Activated naive CD4-positive, alpha-beta T cell (primary cell): ENCODE data around the gene NDOR1.
A peak's percentile ranks its signal among the peaks of the same experiment; 100 is the strongest.

ENCODE experiments used
- DNase-seq, 4 experiments: peaks; one replicate each; lab custom pipeline; 2025; lab: John Stamatoyannopoulos, UW

Gene NDOR1

DNA sequence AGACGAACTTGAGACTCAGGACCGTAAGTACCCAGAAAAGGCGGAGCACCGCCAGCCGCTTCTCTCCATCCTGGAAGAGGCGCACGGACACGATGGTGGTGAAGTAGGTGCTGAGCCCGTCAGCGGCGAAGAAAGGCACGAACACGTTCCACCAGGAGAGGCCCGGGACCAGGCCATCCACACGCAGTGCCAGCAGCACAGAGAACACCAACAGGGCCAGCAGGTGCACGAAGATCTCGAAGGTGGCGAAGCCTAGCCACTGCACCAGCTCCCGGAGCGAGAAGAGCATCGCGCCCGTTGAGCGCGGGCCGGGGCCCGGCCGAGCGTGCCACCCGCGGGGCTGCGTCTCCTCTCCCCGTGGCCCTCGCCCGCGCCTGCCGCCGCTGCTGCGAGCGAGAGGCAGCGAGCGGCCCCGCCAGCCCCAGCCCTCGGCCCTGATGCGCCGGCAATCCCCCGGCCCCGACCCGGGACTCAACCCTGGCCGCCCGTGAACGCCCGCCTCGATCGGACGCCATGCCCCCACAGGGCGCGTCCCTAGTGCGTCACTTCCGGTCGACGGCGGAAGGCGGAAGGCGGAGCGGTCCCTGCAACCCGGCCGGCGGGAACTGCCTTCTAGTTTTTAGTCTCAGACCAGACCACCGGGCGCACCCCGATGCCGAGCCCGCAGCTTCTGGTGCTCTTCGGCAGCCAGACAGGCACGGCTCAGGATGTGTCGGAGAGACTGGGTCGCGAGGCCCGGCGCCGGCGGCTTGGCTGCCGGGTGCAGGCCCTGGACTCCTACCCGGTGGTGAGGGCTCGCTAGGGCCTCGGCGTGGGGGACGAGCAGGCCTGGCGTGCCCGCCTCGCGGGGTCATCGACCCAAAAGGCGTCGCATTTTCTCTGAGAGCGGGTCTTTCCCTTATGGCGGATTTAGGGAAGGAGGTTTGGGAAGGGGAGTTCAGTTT is at the start of gene NDOR1, which contains the start of gene TMEM203:
NDOR1 (plus strand) TSS at position 575 of the 944 bp plus-strand sequence; CDS start at position 653, 78 bp downstream.
TMEM203 (minus strand) TSS at position 523 of the 944 bp plus-strand sequence; CDS start at position 289, 234 bp downstream.
- DNase-seq = peak; percentile 85 to 92 (median 89)

DNA sequence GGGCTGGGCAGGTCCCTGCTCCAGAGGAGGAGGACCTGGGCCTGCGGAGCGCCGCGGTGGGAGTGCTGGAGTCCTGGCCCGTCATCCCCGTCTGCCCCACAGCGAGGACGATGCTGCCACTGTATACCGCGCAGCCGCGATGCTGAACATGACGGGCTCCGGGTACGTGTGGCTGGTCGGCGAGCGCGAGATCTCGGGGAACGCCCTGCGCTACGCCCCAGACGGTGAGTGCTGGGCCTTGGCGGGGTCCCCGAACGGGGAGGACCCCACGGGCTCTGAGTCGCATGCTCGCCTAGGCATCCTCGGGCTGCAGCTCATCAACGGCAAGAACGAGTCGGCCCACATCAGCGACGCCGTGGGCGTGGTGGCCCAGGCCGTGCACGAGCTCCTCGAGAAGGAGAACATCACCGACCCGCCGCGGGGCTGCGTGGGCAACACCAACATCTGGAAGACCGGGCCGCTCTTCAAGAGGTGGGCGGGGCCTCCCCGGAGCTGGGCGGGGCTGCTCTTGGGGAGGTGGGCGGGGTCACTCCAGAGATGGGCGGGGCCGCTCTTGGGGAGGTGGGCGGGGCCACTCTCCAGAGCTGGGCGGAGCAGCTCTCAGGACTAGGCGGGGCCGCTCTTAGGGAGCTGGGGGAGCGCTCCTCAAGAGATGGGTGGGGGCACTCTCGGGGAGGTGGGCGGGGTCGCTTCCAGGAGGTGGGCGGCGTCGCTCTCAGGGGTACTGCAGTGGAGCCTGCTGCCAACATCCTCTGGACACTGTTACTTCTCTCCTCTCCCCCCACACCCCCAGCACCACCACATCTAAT is 48.7 kb upstream of the NDOR1 start:
- DNase-seq = peak in 3 of 4 experiments; percentile 34 to 38 (median 37)

DNA sequence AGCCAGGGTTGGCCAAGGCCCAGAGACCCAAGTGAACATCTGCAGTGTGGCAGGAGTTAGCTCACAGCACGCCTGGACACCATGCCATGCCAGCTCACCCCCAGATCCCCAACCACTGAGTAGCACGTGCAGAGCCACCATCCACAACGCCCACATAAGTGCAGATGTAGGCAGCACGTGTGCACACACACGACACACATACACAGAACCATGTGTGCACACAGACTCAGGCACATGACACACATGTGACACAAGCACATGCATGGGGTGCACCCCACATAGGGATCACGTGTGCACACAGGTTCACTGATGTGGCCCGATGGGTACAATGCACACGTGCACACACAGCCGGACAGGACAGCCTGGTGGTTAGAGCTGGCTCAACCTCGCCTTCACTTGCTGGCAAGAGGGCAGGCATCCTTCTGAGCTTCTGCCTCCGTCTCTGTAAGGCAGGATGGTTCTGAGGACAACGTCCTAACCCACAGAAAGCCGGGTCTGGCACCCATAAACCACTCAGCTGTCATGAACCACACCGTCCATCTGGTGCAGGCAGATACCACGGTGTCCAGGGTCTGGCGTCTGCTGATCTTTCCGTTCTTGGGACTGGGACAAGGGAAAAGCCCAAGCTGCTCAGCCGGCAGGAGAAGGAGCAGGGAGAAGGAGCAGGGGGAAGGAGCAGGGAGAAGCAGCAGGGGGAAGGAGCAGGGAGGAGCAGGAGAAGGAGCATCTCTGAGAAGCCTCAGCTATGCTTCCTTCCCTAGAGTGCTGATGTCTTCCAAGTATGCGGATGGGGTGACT is 47.7 kb upstream of the NDOR1 start:
- no peak for DNase-seq

- DNase-seq = no peak
Measured at GRCh38 chr9:137158625-137159024, 46.9 kb upstream of the NDOR1 start.

- DNase-seq = no peak
Measured at GRCh38 chr9:137159105-137160053, 46.1 kb upstream of the NDOR1 start.

GRCh38 chr9:137160054-137160425 is 45.5 kb upstream of the NDOR1 start:
- no peak for DNase-seq

DNA sequence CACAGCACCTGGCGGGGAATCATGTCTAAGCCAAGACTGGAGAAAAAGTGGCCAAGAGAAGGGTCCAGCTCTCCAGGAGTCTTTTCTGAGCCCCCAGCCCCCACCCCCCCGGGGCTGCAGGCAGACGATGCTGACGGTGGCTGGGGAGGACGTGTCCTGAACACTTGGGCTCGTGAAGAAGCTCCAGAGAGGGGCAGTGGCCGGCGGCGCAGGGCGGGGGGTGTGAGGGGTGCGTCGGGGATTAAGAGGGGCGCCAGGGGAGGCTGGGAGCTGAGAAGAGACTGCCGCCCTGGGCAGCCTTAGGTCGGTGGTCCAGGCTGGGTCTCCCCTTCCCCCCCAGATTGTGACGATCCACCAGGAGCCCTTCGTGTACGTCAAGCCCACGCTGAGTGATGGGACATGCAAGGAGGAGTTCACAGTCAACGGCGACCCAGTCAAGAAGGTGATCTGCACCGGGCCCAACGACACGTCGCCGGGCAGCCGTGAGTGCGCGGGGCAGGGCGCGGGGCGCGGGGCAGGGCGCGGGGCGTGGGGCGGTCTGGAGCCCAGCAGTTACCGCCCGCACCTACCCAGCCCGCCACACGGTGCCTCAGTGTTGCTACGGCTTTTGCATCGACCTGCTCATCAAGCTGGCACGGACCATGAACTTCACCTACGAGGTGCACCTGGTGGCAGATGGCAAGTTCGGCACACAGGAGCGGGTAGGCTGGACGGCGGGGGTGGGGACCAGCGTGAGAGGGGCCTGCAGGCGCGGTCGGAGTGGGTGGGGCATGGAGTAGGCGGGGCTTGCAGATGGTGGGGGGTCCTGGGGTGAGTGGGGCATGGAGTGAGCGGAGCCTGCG is 44.6 kb upstream of the NDOR1 start:
- DNase-seq = no peak

DNA sequence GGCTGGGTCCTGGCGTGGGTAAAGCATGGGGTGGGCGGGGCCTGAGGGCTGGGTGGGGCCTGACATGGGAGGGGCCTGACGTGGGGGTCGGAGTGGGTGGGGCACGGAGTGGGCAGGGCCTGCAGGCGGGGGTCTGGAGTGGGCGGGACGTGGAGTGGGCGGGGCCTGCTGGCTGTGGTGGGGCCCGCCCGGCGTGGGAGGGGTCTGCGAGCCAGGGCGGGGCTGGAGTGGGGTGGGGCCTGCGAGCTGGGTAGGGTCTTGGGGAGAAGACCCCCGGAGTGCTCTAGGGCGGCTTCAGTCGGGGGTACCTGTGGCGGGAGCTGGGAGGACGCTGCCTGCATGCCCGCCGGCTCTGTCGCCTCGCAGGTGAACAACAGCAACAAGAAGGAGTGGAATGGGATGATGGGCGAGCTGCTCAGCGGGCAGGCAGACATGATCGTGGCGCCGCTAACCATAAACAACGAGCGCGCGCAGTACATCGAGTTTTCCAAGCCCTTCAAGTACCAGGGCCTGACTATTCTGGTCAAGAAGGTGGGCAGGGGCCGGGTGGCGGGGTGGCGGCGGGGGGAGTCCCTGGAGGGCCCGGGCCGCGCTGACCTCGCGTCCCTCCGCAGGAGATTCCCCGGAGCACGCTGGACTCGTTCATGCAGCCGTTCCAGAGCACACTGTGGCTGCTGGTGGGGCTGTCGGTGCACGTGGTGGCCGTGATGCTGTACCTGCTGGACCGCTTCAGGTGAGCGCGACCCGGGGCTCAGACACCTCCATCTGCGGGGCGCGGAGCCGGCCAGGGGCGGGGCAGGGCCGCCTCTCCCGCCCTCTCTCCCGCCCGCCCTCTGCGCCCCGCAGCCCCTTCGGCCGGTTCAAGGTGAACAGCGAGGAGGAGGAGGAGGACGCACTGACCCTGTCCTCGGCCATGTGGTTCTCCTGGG is 43.7 kb upstream of the NDOR1 start:
- DNase-seq = no peak

DNA sequence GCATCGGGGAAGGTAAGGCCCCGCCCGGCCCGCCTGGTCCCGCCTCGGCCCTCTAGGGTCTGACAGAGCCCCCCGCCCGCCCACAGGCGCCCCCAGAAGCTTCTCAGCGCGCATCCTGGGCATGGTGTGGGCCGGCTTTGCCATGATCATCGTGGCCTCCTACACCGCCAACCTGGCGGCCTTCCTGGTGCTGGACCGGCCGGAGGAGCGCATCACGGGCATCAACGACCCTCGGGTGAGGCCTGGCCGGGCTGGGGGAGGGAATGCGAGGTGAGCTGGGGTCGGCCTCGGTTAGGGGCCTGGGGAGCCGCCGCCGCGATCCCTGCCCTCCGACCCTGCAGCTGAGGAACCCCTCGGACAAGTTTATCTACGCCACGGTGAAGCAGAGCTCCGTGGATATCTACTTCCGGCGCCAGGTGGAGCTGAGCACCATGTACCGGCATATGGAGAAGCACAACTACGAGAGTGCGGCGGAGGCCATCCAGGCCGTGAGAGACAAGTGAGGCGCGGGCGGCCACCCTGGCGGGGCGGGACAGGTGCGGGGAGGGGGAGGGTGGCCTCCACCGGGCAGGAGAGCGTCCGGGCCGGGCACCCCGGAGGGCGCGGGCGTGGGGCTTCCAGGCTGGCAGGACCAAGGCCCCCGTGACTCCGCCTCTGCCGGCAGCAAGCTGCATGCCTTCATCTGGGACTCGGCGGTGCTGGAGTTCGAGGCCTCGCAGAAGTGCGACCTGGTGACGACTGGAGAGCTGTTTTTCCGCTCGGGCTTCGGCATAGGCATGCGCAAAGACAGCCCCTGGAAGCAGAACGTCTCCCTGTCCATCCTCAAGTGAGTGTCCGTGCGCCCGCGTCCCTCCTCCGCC is 42.8 kb upstream of the NDOR1 start:
- peak in 1 of 4 experiments; percentile 16 for DNase-seq

GRCh38 chr9:137163365-137163715 is 42.2 kb upstream of the NDOR1 start:
- DNase-seq = no peak

- DNase-seq = no peak
Measured at GRCh38 chr9:137163805-137164204, 41.7 kb upstream of the NDOR1 start.

- no peak for DNase-seq
Measured at GRCh38 chr9:137164370-137165249, 40.9 kb upstream of the NDOR1 start.

GRCh38 chr9:137165250-137165836 is 40.2 kb upstream of the NDOR1 start:
- no peak for DNase-seq

GRCh38 chr9:137166380-137167229 is 38.9 kb upstream of the NDOR1 start:
- no peak for DNase-seq

DNA sequence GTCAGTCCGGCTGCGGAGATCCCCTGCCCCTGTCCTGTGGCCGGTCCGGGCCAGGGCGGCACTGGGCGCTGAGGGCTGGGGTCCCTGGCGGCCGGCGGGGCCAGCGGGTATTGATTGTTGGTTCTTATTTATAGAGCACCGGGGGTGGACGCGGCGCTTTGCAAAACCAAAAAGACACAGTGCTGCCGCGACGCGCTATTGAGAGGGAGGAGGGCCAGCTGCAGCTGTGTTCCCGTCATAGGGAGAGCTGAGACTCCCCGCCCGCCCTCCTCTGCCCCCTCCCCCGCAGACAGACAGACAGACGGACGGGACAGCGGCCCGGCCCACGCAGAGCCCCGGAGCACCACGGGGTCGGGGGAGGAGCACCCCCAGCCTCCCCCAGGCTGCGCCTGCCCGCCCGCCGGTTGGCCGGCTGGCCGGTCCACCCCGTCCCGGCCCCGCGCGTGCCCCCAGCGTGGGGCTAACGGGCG is 38.2 kb upstream of the NDOR1 start:
- no peak for DNase-seq
